HepG2 (cell line): ENCODE measurements around the gene SMIM13. TPM values are rescaled to one million over a fixed set of nuclear protein-coding genes. Genes with fewer than 3 reads are reported as not detected.

Experiments used
- ELF3 ChIP-seq: IDR thresholded peaks from 2 replicates; pipeline ENCODE4 v1.6.1; 2016; ENCODE audit warnings: missing genetic modification reagents, missing compliant biosample characterization
- FIP1L1 ChIP-seq: fragments of 200-400 bp; formaldehyde crosslinking; IDR thresholded peaks from 2 replicates; pipeline ENCODE4 v1.6.1; 2018; ENCODE audit warnings: low read depth, mild to moderate bottlenecking, low read length, moderate library complexity, borderline replicate concordance; ENCODE audit not compliant: insufficient read depth
- FLYWCH1 ChIP-seq: sonication (generic); formaldehyde crosslinking; IDR thresholded peaks from 2 replicates; pipeline ENCODE4 v1.8.1; 2023; ENCODE audit warnings: mild to moderate bottlenecking, missing genetic modification reagents
- GABPA ChIP-seq, 2 experiments: IDR thresholded peaks; 2 replicates each; pipeline ENCODE4 v1.6.1; 2011 to 2016; ENCODE audit warnings: low read depth in 2 of 2, low read length in 1 of 2, missing biosample characterization in 1 of 2, missing genetic modification characterization in 1 of 2
- KAT2B ChIP-seq: fragments of 150-350 bp; IDR thresholded peaks from 2 replicates; pipeline ENCODE4 v1.6.1; 2014; ENCODE audit warnings: low read depth, low read length, borderline replicate concordance
- LCORL ChIP-seq, 2 experiments: fragments of 450-650 bp in 1 of 2; sonication (generic) in 1 of 2; formaldehyde crosslinking in 1 of 2; IDR thresholded peaks; 2 replicates each; pipeline versions ENCODE4 v1.5.0 to v1.6.1; 2017 to 2020; ENCODE audit warnings: antibody characterized with exemption in 1 of 2, missing genetic modification reagents in 1 of 2
- MED13 ChIP-seq: sonication (generic); formaldehyde crosslinking; IDR thresholded peaks from 2 replicates; pipeline ENCODE4 v1.5.0; 2020; ENCODE audit warnings: missing genetic modification reagents
- PCBP2 ChIP-seq: fragments of 200-400 bp; formaldehyde crosslinking; optimal IDR thresholded peaks from 2 replicates; pipeline ENCODE3; 2018; ENCODE audit warnings: low read length, low read depth; ENCODE audit not compliant: poor library complexity, severe bottlenecking
- RCOR2 ChIP-seq: IDR thresholded peaks from 2 replicates; pipeline ENCODE4 v1.6.1; 2016; ENCODE audit warnings: missing biosample characterization, missing genetic modification reagents
- RFXAP ChIP-seq: sonication (generic); formaldehyde crosslinking; IDR thresholded peaks from 2 replicates; pipeline ENCODE4 v1.4.0; 2020; ENCODE audit warnings: missing genetic modification reagents, borderline replicate concordance
- SMAD3 ChIP-seq: sonication (generic); formaldehyde crosslinking; IDR thresholded peaks from 2 replicates; pipeline ENCODE4 v1.4.0; 2020; ENCODE audit warnings: missing genetic modification reagents
- SNAPC2 ChIP-seq: sonication (generic); formaldehyde crosslinking; IDR thresholded peaks from 2 replicates; pipeline ENCODE4 v1.8.1; 2022; ENCODE audit warnings: mild to moderate bottlenecking, missing genetic modification reagents
- SP4 ChIP-seq: sonication (generic); formaldehyde crosslinking; IDR thresholded peaks from 2 replicates; pipeline ENCODE4 v1.8.1; 2023; ENCODE audit warnings: mild to moderate bottlenecking, missing genetic modification reagents
- TRIM24 ChIP-seq: sonication (generic); formaldehyde crosslinking; IDR thresholded peaks from 2 replicates; pipeline ENCODE4 v1.8.0; 2022; ENCODE audit warnings: mild to moderate bottlenecking, missing genetic modification reagents
- ZNF138 ChIP-seq: sonication (generic); formaldehyde crosslinking; IDR thresholded peaks from 2 replicates; pipeline ENCODE4 v1.5.0; 2020; ENCODE audit warnings: mild to moderate bottlenecking, low read depth, missing genetic modification reagents
- ZNF317 ChIP-seq: sonication (generic); formaldehyde crosslinking; IDR thresholded peaks from 2 replicates; pipeline ENCODE4 v1.5.0; 2020; ENCODE audit warnings: mild to moderate bottlenecking, missing genetic modification reagents
- ZNF367 ChIP-seq: sonication (generic); formaldehyde crosslinking; IDR thresholded peaks from 2 replicates; pipeline ENCODE4 v1.4.0; 2020; ENCODE audit warnings: missing genetic modification reagents, borderline replicate concordance
- ZNF549 ChIP-seq: sonication (generic); formaldehyde crosslinking; IDR thresholded peaks from 2 replicates; pipeline ENCODE4 v1.5.0; 2020; ENCODE audit warnings: missing genetic modification reagents
- ZNF598 ChIP-seq: sonication (generic); formaldehyde crosslinking; IDR thresholded peaks from 2 replicates; pipeline ENCODE4 v1.5.1; 2020; ENCODE audit warnings: mild to moderate bottlenecking, missing genetic modification reagents, borderline replicate concordance
- ZNF768 ChIP-seq: sonication (generic); formaldehyde crosslinking; IDR thresholded peaks from 2 replicates; pipeline ENCODE4 v1.4.0; 2020; ENCODE audit warnings: missing genetic modification reagents
- polyA plus RNA-seq, 8 experiments: library from polyadenylated mRNA; depleted of rRNA in 3 of 8; stranded (reverse) in 7 of 8; unstranded in 1 of 8; fragments of >200 nt; fragmentation: Illumina TruSeq in 4 of 8; extraction: Trizol in 4 of 8; gene quantifications; 2 replicates each; pipeline versions ENCODE4 v1.2.1 to v1.2.3, GENCODE V29; 2011 to 2016; ENCODE audit warnings: low read depth in 4 of 8, missing spikeins in 1 of 8, mixed read lengths in 1 of 8; ENCODE audit not compliant: insufficient read depth in 1 of 8
- total RNA-seq, 5 experiments: library from RNA; depleted of rRNA; stranded (reverse); fragments of >200 nt; fragmentation: Illumina TruSeq; extraction: Trizol; gene quantifications; 2 replicates each; pipeline ENCODE4 v1.2.3, GENCODE V29; 2016; ENCODE audit warnings: low read depth in 1 of 5
- TF ChIP-seq, protein P1 (sequence below): sonication (generic); formaldehyde crosslinking; IDR thresholded peaks from 2 replicates; pipeline ENCODE4 v1.4.0; 2020; ENCODE audit warnings: low read depth, missing genetic modification reagents
- TF ChIP-seq, protein P2 (sequence below): sonication (generic); formaldehyde crosslinking; IDR thresholded peaks from 2 replicates; pipeline ENCODE4 v1.4.0; 2020; ENCODE audit warnings: mild to moderate bottlenecking, missing genetic modification reagents
- TF ChIP-seq, protein P3 (sequence below): sonication (generic); formaldehyde crosslinking; IDR thresholded peaks from 2 replicates; pipeline ENCODE4 v1.5.0; 2020; ENCODE audit warnings: missing genetic modification reagents, mild to moderate bottlenecking, borderline replicate concordance
- TF ChIP-seq, protein P4 (sequence below): sonication (generic); formaldehyde crosslinking; IDR thresholded peaks from 2 replicates; pipeline ENCODE4 v1.5.0; 2020; ENCODE audit warnings: missing genetic modification reagents

Gene SMIM13
- total and polyA plus RNA-seq, 2 of the 13 experiments (the other 11 are each of a cell fraction or from before 2014, with no cell fraction given): 2.7 to 10.2 TPM

DNA sequence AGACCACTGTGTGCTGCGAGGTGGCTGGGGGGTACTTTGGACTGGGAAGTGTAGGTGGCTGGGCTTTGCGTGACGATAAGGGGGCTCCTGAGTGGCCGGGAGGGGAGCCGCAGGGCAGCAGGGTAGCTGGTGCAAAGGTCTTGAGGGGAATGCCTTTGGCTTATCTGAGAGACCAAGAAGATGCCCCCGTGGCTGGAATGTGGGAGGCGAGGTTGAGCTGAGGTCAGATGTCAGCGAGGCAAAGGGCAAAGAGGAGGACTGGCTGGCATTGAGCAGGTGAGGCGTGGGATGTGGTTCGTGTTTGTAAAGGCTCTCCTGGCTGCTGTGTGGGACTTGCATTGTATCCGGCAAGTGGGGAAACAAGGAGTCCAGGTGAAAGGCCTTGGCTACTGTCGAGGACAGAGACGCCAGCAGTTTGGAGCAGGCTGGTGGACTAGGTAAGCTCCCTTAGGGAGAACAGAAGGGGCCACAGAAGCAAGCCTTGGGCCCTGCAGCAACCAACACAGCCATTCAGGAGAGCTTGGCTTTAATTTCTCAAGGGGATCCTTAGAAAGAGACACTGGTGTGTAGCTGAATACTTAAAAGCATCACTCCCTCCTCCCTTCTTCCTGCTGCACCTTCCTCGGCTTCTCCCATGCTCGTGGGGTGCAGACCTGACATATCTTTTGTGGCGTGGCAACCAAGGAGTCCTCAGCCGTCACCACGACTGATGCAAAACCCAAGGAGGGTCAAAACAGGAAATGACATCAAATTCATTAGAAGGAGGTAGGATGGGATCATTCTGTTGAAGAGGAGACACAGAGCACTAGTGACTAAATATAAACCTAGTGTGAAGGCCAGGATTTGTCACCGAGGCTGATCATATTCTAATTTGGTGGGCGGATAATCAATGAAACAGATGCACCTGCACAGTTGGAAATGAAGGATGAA is 71.3 kb downstream of the SMIM13 start (continued):
- TF ChIP-seq, protein P1, sequence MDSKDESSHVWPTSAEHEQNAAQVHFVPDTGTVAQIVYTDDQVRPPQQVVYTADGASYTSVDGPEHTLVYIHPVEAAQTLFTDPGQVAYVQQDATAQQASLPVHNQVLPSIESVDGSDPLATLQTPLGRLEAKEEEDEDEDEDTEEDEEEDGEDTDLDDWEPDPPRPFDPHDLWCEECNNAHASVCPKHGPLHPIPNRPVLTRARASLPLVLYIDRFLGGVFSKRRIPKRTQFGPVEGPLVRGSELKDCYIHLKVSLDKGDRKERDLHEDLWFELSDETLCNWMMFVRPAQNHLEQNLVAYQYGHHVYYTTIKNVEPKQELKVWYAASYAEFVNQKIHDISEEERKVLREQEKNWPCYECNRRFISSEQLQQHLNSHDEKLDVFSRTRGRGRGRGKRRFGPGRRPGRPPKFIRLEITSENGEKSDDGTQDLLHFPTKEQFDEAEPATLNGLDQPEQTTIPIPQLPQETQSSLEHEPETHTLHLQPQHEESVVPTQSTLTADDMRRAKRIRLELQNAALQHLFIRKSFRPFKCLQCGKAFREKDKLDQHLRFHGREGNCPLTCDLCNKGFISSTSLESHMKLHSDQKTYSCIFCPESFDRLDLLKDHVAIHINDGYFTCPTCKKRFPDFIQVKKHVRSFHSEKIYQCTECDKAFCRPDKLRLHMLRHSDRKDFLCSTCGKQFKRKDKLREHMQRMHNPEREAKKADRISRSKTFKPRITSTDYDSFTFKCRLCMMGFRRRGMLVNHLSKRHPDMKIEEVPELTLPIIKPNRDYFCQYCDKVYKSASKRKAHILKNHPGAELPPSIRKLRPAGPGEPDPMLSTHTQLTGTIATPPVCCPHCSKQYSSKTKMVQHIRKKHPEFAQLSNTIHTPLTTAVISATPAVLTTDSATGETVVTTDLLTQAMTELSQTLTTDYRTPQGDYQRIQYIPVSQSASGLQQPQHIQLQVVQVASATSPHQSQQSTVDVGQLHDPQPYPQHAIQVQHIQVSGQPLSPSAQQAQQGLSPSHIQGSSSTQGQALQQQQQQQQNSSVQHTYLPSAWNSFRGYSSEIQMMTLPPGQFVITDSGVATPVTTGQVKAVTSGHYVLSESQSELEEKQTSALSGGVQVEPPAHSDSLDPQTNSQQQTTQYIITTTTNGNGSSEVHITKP (CRISPR knock-in tag): no peak
- TF ChIP-seq SMAD3 (CRISPR knock-in tag): no peak
- no peak for TF ChIP-seq TRIM24 (CRISPR knock-in tag)
- TF ChIP-seq FIP1L1: no peak
- TF ChIP-seq ZNF317 (CRISPR knock-in tag): 0 out of 2 replicates have a peak, but pooled peaks have one; percentile 37
- no peak for TF ChIP-seq MED13 (CRISPR knock-in tag)
- no peak for TF ChIP-seq ZNF138 (CRISPR knock-in tag)
- TF ChIP-seq ZNF549: no peak
- no peak for TF ChIP-seq ZNF768
- TF ChIP-seq, protein P2, sequence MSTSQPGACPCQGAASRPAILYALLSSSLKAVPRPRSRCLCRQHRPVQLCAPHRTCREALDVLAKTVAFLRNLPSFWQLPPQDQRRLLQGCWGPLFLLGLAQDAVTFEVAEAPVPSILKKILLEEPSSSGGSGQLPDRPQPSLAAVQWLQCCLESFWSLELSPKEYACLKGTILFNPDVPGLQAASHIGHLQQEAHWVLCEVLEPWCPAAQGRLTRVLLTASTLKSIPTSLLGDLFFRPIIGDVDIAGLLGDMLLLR (CRISPR knock-in tag): peak; percentile 24; the same call in 1 of the 2 replicates
- no peak for TF ChIP-seq FLYWCH1 (CRISPR knock-in tag)
- no peak for TF ChIP-seq LCORL (IDR thresholded peaks at IDR 0.05)
- peak; percentile 44; the same call in 1 of the 2 replicates for TF ChIP-seq LCORL (CRISPR knock-in tag; IDR thresholded peaks at IDR 0.05)
- no peak for TF ChIP-seq KAT2B
- TF ChIP-seq ELF3 (CRISPR knock-in tag): no peak
- no peak for TF ChIP-seq PCBP2
- TF ChIP-seq SNAPC2 (CRISPR knock-in tag): no peak
- TF ChIP-seq RFXAP (CRISPR knock-in tag): no peak
- TF ChIP-seq, protein P3, sequence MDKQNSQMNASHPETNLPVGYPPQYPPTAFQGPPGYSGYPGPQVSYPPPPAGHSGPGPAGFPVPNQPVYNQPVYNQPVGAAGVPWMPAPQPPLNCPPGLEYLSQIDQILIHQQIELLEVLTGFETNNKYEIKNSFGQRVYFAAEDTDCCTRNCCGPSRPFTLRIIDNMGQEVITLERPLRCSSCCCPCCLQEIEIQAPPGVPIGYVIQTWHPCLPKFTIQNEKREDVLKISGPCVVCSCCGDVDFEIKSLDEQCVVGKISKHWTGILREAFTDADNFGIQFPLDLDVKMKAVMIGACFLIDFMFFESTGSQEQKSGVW (CRISPR knock-in tag): no peak
- TF ChIP-seq, protein P4, sequence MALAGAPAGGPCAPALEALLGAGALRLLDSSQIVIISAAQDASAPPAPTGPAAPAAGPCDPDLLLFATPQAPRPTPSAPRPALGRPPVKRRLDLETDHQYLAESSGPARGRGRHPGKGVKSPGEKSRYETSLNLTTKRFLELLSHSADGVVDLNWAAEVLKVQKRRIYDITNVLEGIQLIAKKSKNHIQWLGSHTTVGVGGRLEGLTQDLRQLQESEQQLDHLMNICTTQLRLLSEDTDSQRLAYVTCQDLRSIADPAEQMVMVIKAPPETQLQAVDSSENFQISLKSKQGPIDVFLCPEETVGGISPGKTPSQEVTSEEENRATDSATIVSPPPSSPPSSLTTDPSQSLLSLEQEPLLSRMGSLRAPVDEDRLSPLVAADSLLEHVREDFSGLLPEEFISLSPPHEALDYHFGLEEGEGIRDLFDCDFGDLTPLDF (CRISPR knock-in tag): no peak
- no peak for TF ChIP-seq RCOR2
- TF ChIP-seq ZNF598 (CRISPR knock-in tag): no peak
- no peak for TF ChIP-seq ZNF367
- TF ChIP-seq SP4 (CRISPR knock-in tag): no peak; the same call in 1 of the 2 replicates
- no peak for TF ChIP-seq GABPA (IDR thresholded peaks at IDR 0.05; ENCODE audit: low read depth, low read length)
- TF ChIP-seq GABPA (CRISPR knock-in tag; IDR thresholded peaks at IDR 0.05; ENCODE audit: low read depth): no peak
